Activated CD4-positive, alpha-beta T cell treated with anti-CD3 and anti-CD28 coated beads for 24 hours (primary cell): ENCODE data around the gene KDELR1.

Experiments
- DNase-seq, 2 donors: peaks; one replicate each; pipeline ENCODE4 v3.0.0-alpha.2; 2020; ENCODE audit warnings: low read depth in 2 of 2

Gene KDELR1

GRCh38 chr19:48371367-48371766 is 20.0 kb downstream of the KDELR1 start:
- DNase-seq = no peak

GRCh38 chr19:48370955-48371354 is 20.4 kb downstream of the KDELR1 start:
- no peak for DNase-seq

- no peak for DNase-seq
These were observed 22.4 kb downstream of the KDELR1 start for GRCh38 chr19:48368936-48369335.

GRCh38 chr19:48367855-48368254 is 23.5 kb downstream of the KDELR1 start:
- DNase-seq = no peak

- no peak for DNase-seq
These were observed 25.7 kb downstream of the KDELR1 start for GRCh38 chr19:48365602-48366001.

GRCh38 chr19:48364598-48365348 is 26.6 kb downstream of the KDELR1 start:
- no peak for DNase-seq

GRCh38 chr19:48363810-48364597 is 27.3 kb downstream of the KDELR1 start, which contains the start of the genes SYNGR4 and TMEM143:
SYNGR4 (plus strand) TSS chr19:48364367; CDS start chr19:48365843, 1,476 bp downstream.
TMEM143 (minus strand) TSS chr19:48363940; CDS start chr19:48363920, 20 bp downstream.
- peak; percentile 93 for DNase-seq

- DNase-seq = no peak
These were observed 27.9 kb downstream of the KDELR1 start for GRCh38 chr19:48363500-48363809.

- DNase-seq = peak; percentile 72 to 86
These were observed 28.4 kb downstream of the KDELR1 start for GRCh38 chr19:48362716-48363499.

- no peak for DNase-seq
These were observed 29.4 kb downstream of the KDELR1 start for GRCh38 chr19:48361912-48362311.

- DNase-seq = no peak
These were observed 32.2 kb downstream of the KDELR1 start for GRCh38 chr19:48359123-48359522.

- DNase-seq = no peak
These were observed 35.9 kb downstream of the KDELR1 start for GRCh38 chr19:48355365-48355954.

- no peak for DNase-seq
These were observed 36.9 kb downstream of the KDELR1 start for GRCh38 chr19:48354332-48354992.

GRCh38 chr19:48353677-48354076 is 37.7 kb downstream of the KDELR1 start:
- DNase-seq = no peak

GRCh38 chr19:48351341-48351752 is 40.0 kb downstream of the KDELR1 start:
- peak; percentile 76 to 80 for DNase-seq

- DNase-seq = no peak
These were observed 40.5 kb downstream of the KDELR1 start for GRCh38 chr19:48350856-48351255.

GRCh38 chr19:48348737-48349136 is 42.6 kb downstream of the KDELR1 start:
- DNase-seq = no peak

GRCh38 chr19:48348045-48348444 is 43.3 kb downstream of the KDELR1 start:
- DNase-seq = no peak

GRCh38 chr19:48346191-48346590 is 45.2 kb downstream of the KDELR1 start:
- no peak for DNase-seq

GRCh38 chr19:48344892-48345291 is 46.5 kb downstream of the KDELR1 start:
- DNase-seq = no peak

- DNase-seq = no peak
These were observed 48.4 kb downstream of the KDELR1 start for GRCh38 chr19:48342841-48343540.
